OCI-M2 (cell line): ENCODE measurements around the gene ARHGEF4.
"Not testable (repeated sequence)": the region's sequence is repeated elsewhere in the genome, so short reads cannot be mapped to it uniquely, and the experiment has no call there.

Experiments
- DNase-seq: peaks from one replicate; lab custom pipeline; 2025; ENCODE audit not compliant: unreplicated experiment; lab: John Stamatoyannopoulos, UW

ARHGEF4 gene

GRCh38 chr2:130966775-130967490 is 130.2 kb downstream of the ARHGEF4 start:
- no peak for DNase-seq

- no peak for DNase-seq
Measured at GRCh38 chr2:130972410-130972809, 135.7 kb downstream of the ARHGEF4 start.

GRCh38 chr2:130975729-130976128 is 139.0 kb downstream of the ARHGEF4 start:
- no peak for DNase-seq

- DNase-seq: no peak
Measured at GRCh38 chr2:130976591-130977237, 140.0 kb downstream of the ARHGEF4 start.

GRCh38 chr2:130977461-130978050 is 140.8 kb downstream of the ARHGEF4 start:
- no peak for DNase-seq

- DNase-seq: no peak
Measured at GRCh38 chr2:130981667-130982066, 145.0 kb downstream of the ARHGEF4 start.

- DNase-seq: no peak
Measured at GRCh38 chr2:130985206-130985780, 148.6 kb downstream of the ARHGEF4 start.

- no peak for DNase-seq
Measured at GRCh38 chr2:130985831-130986649, 149.3 kb downstream of the ARHGEF4 start.

GRCh38 chr2:130986890-130987493 is 150.3 kb downstream of the ARHGEF4 start:
- DNase-seq: no peak

- DNase-seq: no peak
Measured at GRCh38 chr2:130987519-130988425, 151.1 kb downstream of the ARHGEF4 start.

GRCh38 chr2:130991446-130991845 is 154.7 kb downstream of the ARHGEF4 start:
- DNase-seq: not testable (repeated sequence)

- not testable (repeated sequence) for DNase-seq
Measured at GRCh38 chr2:130992003-130992402, 155.3 kb downstream of the ARHGEF4 start.

- DNase-seq: no peak
Measured at GRCh38 chr2:130996691-130997090, 160.0 kb downstream of the ARHGEF4 start.

GRCh38 chr2:130997198-130997597 is 160.5 kb downstream of the ARHGEF4 start:
- no peak for DNase-seq

- DNase-seq: no peak
Measured at GRCh38 chr2:130998561-130998960, 161.8 kb downstream of the ARHGEF4 start.

- no peak for DNase-seq
Measured at GRCh38 chr2:131004446-131005209, 167.9 kb downstream of the ARHGEF4 start.

- no peak for DNase-seq
Measured at GRCh38 chr2:131005216-131005935, 168.7 kb downstream of the ARHGEF4 start.

- no peak for DNase-seq
Measured at GRCh38 chr2:131006561-131006960, 169.8 kb downstream of the ARHGEF4 start.
